Neural cell (in vitro differentiated cells): Measurements from ENCODE around the gene PPP6C.

ENCODE experiments used
- CTCF ChIP-seq: fragments of 450-650 bp; IDR thresholded peaks from 2 replicates; pipeline ENCODE4 v1.5.1; 2014; ENCODE audit warnings: antibody characterized with exemption, mild to moderate bottlenecking, moderate library complexity; ENCODE audit not compliant: poor library complexity, severe bottlenecking
- MXI1 ChIP-seq: fragments of 450-650 bp; conservative IDR thresholded peaks from 2 replicates; pipeline ENCODE4 v1.6.1; 2014; ENCODE audit warnings: antibody characterized with exemption, mild to moderate bottlenecking; ENCODE audit not compliant: poor library complexity, severe bottlenecking
- RAD21 ChIP-seq: fragments of 450-650 bp; conservative IDR thresholded peaks from 2 replicates; pipeline ENCODE4 v1.6.1; 2014; ENCODE audit warnings: antibody characterized with exemption, mild to moderate bottlenecking, moderate library complexity
- TAF1 ChIP-seq: IDR thresholded peaks from 2 replicates; pipeline ENCODE4 v1.6.1; 2012; ENCODE audit warnings: low read depth

GRCh38 chr9:125218621-125219020 lies 29.0 kb upstream of the PPP6C start:
- no peak for TF ChIP-seq CTCF
- no peak for TF ChIP-seq TAF1
- no peak for TF ChIP-seq MXI1
- TF ChIP-seq RAD21 = no peak
